Measurements from ENCODE around the gene SUPT20HL1. TPM values are rescaled to one million over a fixed set of nuclear protein-coding genes. Genes with fewer than 3 reads are reported as not detected.
"Not testable (repeated sequence)": the region's sequence is repeated elsewhere in the genome, so short reads cannot be mapped to it uniquely, and the experiment has no call there.

Gene SUPT20HL1
- total RNA-seq: 1 to 10 TPM in 1 of 4 donors, not detected in 3; 1.6 TPM

DNA sequence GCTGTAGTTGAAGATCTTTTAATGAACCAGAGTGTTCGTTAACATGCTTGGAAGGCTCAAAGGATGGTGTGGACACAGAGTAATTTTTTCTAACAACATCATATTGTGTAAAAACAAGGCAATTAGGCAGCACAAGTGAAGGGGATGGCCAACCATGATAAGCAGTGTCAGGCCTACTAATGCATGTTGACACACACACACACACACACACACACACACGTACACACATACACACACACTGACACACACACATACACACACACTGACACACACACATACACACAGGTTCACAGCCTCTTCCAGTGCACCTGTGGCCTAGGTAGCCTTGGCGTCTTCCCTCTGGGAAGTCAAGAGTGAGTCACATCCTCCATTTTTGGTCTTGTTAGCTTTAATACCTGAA is at the start of gene SUPT20HL1:
TSS of gene SUPT20HL1 (plus strand) at position 368 of the 400 bp plus-strand sequence. CDS start 2,122 bp downstream, outside the sequence.
- no peaks in the 10 kb centered on the region for H3K27me3 ChIP-seq
- no peaks in the 10 kb centered on the region for H3K4me1 ChIP-seq
- no peak within 1 kb of the TSS for H3K27ac ChIP-seq
- no peak within 1 kb of the TSS for H3K4me3 ChIP-seq
- TF ChIP-seq POLR2A (IDR thresholded peaks at IDR 0.05): no peak
- TF ChIP-seq, protein P1, sequence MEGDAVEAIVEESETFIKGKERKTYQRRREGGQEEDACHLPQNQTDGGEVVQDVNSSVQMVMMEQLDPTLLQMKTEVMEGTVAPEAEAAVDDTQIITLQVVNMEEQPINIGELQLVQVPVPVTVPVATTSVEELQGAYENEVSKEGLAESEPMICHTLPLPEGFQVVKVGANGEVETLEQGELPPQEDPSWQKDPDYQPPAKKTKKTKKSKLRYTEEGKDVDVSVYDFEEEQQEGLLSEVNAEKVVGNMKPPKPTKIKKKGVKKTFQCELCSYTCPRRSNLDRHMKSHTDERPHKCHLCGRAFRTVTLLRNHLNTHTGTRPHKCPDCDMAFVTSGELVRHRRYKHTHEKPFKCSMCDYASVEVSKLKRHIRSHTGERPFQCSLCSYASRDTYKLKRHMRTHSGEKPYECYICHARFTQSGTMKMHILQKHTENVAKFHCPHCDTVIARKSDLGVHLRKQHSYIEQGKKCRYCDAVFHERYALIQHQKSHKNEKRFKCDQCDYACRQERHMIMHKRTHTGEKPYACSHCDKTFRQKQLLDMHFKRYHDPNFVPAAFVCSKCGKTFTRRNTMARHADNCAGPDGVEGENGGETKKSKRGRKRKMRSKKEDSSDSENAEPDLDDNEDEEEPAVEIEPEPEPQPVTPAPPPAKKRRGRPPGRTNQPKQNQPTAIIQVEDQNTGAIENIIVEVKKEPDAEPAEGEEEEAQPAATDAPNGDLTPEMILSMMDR (IDR thresholded peaks at IDR 0.05): no peak
- no peaks in the 10 kb centered on the region for H3K36me3 ChIP-seq
- intact Hi-C loops (cut with DNase I; ENCODE audit: low total_unique reads): no loop called here
- H3K9me3 ChIP-seq: no peaks in the 10 kb centered on the region
- no peak for DNase-seq

DNA sequence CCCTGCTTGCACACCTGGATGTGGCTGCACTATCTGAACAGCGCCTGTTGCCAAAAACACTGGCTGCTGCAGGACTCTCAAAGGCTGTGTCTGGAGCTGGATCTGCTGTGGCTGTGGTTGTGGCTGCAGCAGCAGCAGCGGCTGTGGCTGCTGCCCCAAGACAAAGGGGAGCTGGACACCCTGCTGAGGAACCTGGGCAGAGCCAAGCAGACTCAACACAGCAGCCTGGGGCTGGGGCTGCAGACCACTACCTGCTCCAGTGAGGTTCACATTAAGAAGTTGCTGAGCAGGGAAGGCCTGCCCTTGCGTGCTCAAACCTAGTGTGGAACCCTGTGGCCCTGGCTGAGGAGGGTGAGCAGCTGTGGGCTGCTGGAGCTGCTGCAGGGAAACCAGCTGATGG is 49.5 kb upstream of the SUPT20HL1 start:
- H3K4me1 ChIP-seq; intact Hi-C loops (cut with DNase I; ENCODE audit: low total_unique reads); H3K9me3 ChIP-seq; DNase-seq; H3K27me3 ChIP-seq; H3K36me3 ChIP-seq; H3K4me3 ChIP-seq: not testable (repeated sequence)
- H3K27ac ChIP-seq: peak overlapping the region in 1 of 2 donors; percentile 65

DNA sequence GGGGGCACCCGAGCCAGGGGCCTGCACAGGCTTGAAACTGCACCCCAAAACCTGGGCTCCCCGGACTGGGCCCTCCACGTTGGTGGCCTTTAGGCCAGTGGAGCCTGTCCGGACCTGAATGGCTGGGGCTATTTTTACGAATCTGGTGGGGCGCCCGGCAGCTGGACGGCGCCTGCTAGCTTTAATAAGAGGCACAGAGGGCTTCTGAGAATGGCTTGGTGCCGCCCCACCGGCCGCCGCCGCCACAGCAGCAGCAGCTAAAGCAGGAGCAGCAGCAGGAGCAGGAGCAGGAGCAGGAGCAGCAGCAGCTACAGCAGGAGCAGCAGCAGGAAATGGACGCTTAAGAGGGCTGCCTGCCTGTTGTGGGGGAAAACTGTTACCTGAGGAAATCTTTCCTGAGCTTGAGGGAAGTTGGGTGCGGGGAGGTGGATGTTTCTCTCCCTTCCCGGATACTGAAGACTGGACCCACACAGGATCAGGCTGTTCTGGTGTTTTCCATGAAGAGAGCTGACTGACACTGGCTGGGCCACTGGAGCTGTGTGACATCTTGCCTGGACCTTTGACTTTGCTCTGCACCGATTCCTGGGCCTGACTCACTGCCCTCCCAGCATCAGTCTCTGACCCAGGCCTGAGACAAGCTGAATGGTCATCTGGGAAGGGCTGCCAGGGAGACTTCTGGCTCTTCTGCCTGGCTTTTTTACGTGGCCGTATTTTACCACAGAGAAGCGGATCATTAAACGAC is 48.8 kb upstream of the SUPT20HL1 start:
- H3K4me3 ChIP-seq; H3K9me3 ChIP-seq; H3K4me1 ChIP-seq; H3K27me3 ChIP-seq; H3K36me3 ChIP-seq; intact Hi-C loops (cut with DNase I; ENCODE audit: low total_unique reads); DNase-seq: not testable (repeated sequence)
- peak overlapping the region in 1 of 2 donors; percentile 65 for H3K27ac ChIP-seq

DNA sequence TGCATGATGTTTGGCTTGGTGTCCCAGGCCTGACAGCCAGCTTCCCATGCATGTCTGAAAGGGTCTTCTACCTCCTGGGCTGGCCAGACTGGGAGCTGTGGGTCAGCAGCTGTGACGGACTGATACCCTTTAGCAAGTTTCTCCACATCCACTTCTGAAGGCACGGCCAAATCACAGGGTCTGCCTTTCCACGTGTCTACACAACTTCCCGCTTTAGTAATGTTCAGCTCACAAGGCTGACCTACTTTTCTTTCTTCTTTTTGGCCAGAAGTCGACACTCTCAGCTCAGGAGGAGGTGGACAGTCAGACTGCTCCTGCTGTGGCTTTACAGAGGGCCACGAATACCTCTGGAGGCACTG is 48.2 kb upstream of the SUPT20HL1 start:
- peak in 1 of 2 donors; percentile 58 for DNase-seq
- H3K27ac ChIP-seq: peak overlapping the region in 1 of 2 donors; percentile 29
- H3K36me3 ChIP-seq; H3K9me3 ChIP-seq; intact Hi-C loops (cut with DNase I; ENCODE audit: low total_unique reads); H3K4me1 ChIP-seq; H3K4me3 ChIP-seq; H3K27me3 ChIP-seq: not testable (repeated sequence)

DNA sequence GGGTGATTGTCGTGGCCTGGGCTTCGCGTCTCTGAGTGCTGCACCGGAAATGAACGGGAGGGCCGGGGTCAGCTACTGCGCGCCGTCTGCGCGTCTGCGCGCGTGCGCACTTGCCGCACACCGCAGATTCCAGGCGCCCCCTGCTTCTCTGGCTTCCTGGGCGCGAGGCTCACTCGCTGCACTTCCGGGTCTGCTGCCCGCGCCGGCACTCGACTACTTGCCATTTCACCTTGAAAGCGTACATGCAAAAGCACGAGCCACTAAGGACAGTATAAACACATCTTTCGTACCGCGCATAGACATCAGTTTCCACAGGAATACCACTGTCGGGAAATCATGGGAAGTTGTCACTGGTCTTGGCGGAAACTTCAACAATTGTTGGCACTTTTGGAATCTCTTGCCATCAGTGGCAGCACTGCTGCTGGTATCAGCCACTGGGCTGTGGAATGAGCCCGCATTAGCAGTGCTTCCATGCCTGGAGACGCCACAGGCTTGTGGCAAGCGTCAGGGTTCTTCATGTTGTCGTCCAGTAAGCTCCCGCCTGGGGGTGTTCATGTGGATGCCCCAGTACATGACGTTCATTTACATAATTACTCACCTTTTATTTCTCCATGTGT is 46.3 kb upstream of the SUPT20HL1 start, which contains the start of gene SUPT20HL2:
TSS of gene SUPT20HL2 (minus strand) at position 51 of the 617 bp plus-strand sequence. CDS start 754 bp downstream, outside the sequence.
- no peak for DNase-seq
- intact Hi-C loops (cut with DNase I; ENCODE audit: low total_unique reads): no loop called here
- Histone ChIP-seq H3K36me3 (no peaks in the 10 kb centered on the region), H3K27me3 (no peaks in the 10 kb centered on the region), H3K4me1 (no peaks in the 10 kb centered on the region), H3K4me3 (no peak within 1 kb of the TSS), H3K9me3 (no peaks in the 10 kb centered on the region), H3K27ac (no peak within 1 kb of the TSS)
- TF ChIP-seq POLR2A (IDR thresholded peaks at IDR 0.05): no peak
- TF ChIP-seq, protein P1 (IDR thresholded peaks at IDR 0.05): no peak

DNA sequence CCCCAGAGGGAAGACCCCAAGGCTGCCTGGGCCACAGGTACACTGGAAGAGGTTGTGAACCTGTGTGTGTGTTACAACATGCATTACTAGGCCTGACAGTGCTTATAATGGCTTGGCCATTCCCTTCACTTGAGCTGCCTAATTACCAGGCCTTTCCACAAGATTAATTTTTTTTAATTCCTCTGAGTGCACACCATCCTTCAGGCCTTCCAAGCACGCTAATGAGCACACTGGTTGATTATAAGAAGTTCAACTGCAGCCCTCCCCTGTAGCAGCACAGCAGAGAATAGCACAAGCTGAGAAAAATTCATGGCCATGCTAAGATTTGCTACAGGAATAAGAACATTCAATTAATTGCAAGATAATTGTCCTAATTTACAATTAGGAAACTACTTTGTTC is 44.3 kb upstream of the SUPT20HL1 start:
- H3K27me3 ChIP-seq: no peaks in the 10 kb centered on the region
- H3K4me1 ChIP-seq: no peaks in the 10 kb centered on the region
- H3K27ac ChIP-seq: peak overlapping the region in 1 of 2 donors; percentile 14
- no peaks in the 10 kb centered on the region for H3K36me3 ChIP-seq
- DNase-seq: no peak
- H3K9me3 ChIP-seq: no peaks in the 10 kb centered on the region
- intact Hi-C loops (cut with DNase I; ENCODE audit: low total_unique reads): no loop called here
- TF ChIP-seq POLR2A (IDR thresholded peaks at IDR 0.05): no peak
- TF ChIP-seq, protein P1 (IDR thresholded peaks at IDR 0.05): no peak
- H3K4me3 ChIP-seq: no peak overlapping the region
